Uterus (tissue), 4 donors: ENCODE results near the gene PPM1D. TPM values are rescaled to one million over a fixed set of nuclear protein-coding genes. Genes with fewer than 3 reads are reported as not detected.

Experiments
- DNase-seq, 2 donors: peaks; one replicate each; pipeline ENCODE4 v3.0.0-alpha.2; 2019 to 2020
- H3K27ac ChIP-seq, 2 donors: fragments of 200-600 bp; sonication (generic); 1 replicate in 1 of 2; 2 replicates in 1 of 2; pipeline ENCODE4 v1.5.1; 2016 to 2018
- H3K27me3 ChIP-seq, 2 donors: fragments of 200-600 bp; sonication (generic); one replicate each; pipeline ENCODE4 v1.5.1; 2018 to 2019; ENCODE audit warnings: control low read depth in 1 of 2
- H3K36me3 ChIP-seq, 2 donors: fragments of 200-600 bp; sonication (generic); one replicate each; pipeline ENCODE4 v1.5.1; 2019; ENCODE audit warnings: control low read depth in 1 of 2
- H3K4me1 ChIP-seq, 2 donors: fragments of 200-600 bp; sonication (generic); one replicate each; pipeline ENCODE4 v1.5.1; 2018 to 2019; ENCODE audit warnings: control low read depth in 1 of 2
- H3K4me3 ChIP-seq, 2 donors: fragments of 200-600 bp; sonication (generic); 1 replicate in 1 of 2; 2 replicates in 1 of 2; pipeline ENCODE4 v1.5.1; 2018 to 2019; ENCODE audit warnings: mild to moderate bottlenecking in 1 of 2
- H3K9me3 ChIP-seq, 2 donors: fragments of 200-600 bp; sonication (generic); one replicate each; pipeline ENCODE4 v1.5.1; 2019; ENCODE audit warnings: control low read depth in 1 of 2
- POLR2A ChIP-seq, 2 donors: fragments of 450-650 bp; IDR thresholded peaks; one replicate each; pipeline ENCODE4 v1.6.1; 2016; ENCODE audit warnings: antibody characterized with exemption in 2 of 2, mild to moderate bottlenecking in 1 of 2, moderate library complexity in 1 of 2
- intact Hi-C: fragments of 100-400 bp; cut with DNase I; formaldehyde crosslinking; loops from one replicate; pipeline ENCODE4 v1.15.1; 2023; ENCODE audit warnings: low total_unique reads
- total RNA-seq, 4 donors: library from RNA; depleted of rRNA in 3 of 4; stranded (reverse); fragments of >200 nt in 3 of 4; gene quantifications; one replicate each; pipeline versions ENCODE4 v1.1.0 to v1.2.4, GENCODE V29; 2014 to 2023
- TF ChIP-seq, protein P1 (sequence below), 4 experiments: fragments of 200-600 bp in 2 of 4; fragments of 450-650 bp in 2 of 4; sonication (generic) in 2 of 4; IDR thresholded peaks; one replicate each; pipeline ENCODE4 v1.5.1; 2016 to 2019; ENCODE audit warnings: antibody characterized with exemption in 4 of 4, mild to moderate bottlenecking in 2 of 4, moderate library complexity in 1 of 4
- donor health status: DM: yes; HTN: yes; CAD: no.

PPM1D gene
- total RNA-seq, 4 donors from 2014 or later, result 17.2 to 26.1 (median 20.2) TPM

- Histone ChIP-seq H3K4me1 (no peaks in the 10 kb centered on the region), H3K4me3 (no peak overlapping the region), H3K9me3 (no peaks in the 10 kb centered on the region), H3K27ac (no peak overlapping the region), H3K27me3 (no peaks in the 10 kb centered on the region), H3K36me3 (no peaks in the 10 kb centered on the region)
- no peak for DNase-seq
- TF ChIP-seq POLR2A (IDR thresholded peaks at IDR 0.05), result no peak
- TF ChIP-seq, protein P1, sequence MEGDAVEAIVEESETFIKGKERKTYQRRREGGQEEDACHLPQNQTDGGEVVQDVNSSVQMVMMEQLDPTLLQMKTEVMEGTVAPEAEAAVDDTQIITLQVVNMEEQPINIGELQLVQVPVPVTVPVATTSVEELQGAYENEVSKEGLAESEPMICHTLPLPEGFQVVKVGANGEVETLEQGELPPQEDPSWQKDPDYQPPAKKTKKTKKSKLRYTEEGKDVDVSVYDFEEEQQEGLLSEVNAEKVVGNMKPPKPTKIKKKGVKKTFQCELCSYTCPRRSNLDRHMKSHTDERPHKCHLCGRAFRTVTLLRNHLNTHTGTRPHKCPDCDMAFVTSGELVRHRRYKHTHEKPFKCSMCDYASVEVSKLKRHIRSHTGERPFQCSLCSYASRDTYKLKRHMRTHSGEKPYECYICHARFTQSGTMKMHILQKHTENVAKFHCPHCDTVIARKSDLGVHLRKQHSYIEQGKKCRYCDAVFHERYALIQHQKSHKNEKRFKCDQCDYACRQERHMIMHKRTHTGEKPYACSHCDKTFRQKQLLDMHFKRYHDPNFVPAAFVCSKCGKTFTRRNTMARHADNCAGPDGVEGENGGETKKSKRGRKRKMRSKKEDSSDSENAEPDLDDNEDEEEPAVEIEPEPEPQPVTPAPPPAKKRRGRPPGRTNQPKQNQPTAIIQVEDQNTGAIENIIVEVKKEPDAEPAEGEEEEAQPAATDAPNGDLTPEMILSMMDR (IDR thresholded peaks at IDR 0.05), result no peak
- intact Hi-C loops, result no loop called here
Observed at GRCh38 chr17:60559659-60559994, 40.4 kb upstream of the PPM1D start.

- Histone ChIP-seq H3K9me3 (no peaks in the 10 kb centered on the region), H3K27ac (no peak overlapping the region), H3K27me3 (no peaks in the 10 kb centered on the region), H3K4me1 (no peaks in the 10 kb centered on the region), H3K4me3 (no peak overlapping the region), H3K36me3 (no peaks in the 10 kb centered on the region)
- TF ChIP-seq POLR2A (IDR thresholded peaks at IDR 0.05), result no peak
- TF ChIP-seq, protein P1 (IDR thresholded peaks at IDR 0.05), result no peak
- DNase-seq, result no peak
- intact Hi-C loops, result no loop called here
Observed at GRCh38 chr17:60559995-60560859, 39.8 kb upstream of the PPM1D start.

GRCh38 chr17:60560860-60561257, 39.1 kb upstream of the PPM1D start:
- intact Hi-C loops, result no loop called here
- no peak for TF ChIP-seq POLR2A (IDR thresholded peaks at IDR 0.05)
- TF ChIP-seq, protein P1 (IDR thresholded peaks at IDR 0.05), result no peak
- no peak for DNase-seq

DNA sequence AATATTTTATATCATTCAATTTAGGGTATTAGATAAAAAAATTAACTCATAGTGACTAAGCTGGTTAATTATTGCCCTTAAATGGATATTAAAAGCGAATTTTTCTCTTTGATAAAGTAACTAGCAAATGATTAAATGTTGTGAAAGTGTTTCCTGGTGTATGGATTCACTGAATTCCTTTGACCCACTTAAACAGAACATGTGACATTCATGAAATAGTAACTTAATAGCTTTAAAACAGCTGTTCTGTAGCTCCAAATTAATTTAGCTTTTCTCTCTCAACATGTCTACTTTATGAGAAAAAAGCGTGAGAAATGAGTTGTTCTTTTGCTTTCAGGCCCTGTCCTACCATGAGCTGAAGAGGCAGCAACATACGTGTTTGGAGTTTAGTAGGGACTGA, 37.6 kb upstream of the PPM1D start:
- Histone ChIP-seq H3K27ac (no peak overlapping the region), H3K27me3 (no peaks in the 10 kb centered on the region), H3K4me3 (no peak overlapping the region), H3K4me1 (no peaks in the 10 kb centered on the region), H3K9me3 (no peaks in the 10 kb centered on the region), H3K36me3 (no peaks in the 10 kb centered on the region)
- DNase-seq, result no peak
- intact Hi-C loops, result no loop called here
- no peak for TF ChIP-seq POLR2A (IDR thresholded peaks at IDR 0.05)
- TF ChIP-seq, protein P1 (IDR thresholded peaks at IDR 0.05), result no peak

More at GRCh38 chr17:60560860-60561257, 39.1 kb upstream of the PPM1D start:
- H3K27me3 ChIP-seq, result no peaks in the 10 kb centered on the region
- no peak overlapping the region for H3K27ac ChIP-seq
- H3K4me3 ChIP-seq, result no peak overlapping the region
- H3K9me3 ChIP-seq, result no peaks in the 10 kb centered on the region
- H3K36me3 ChIP-seq, result no peaks in the 10 kb centered on the region
- no peaks in the 10 kb centered on the region for H3K4me1 ChIP-seq

DNA sequence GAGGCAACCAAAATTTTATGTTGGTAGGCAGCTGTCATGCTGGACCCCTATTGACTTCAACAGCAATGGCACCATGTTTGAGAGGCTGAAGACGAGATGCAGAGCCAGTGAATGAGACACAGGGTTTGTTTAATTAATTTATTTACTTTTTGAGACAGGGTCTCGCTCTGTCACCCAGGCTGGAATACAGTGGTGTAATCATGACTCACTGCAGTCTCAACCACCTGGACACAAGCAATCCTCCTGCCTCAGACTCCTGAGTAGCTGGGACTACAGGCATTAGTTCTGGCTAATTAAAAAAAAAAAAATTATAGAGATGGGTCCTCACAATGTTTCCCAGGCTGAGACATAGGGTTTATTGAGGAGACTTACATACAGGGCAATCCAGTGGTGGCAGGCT, 36.2 kb upstream of the PPM1D start:
- TF ChIP-seq POLR2A (IDR thresholded peaks at IDR 0.05), result no peak
- TF ChIP-seq, protein P1 (IDR thresholded peaks at IDR 0.05), result no peak
- H3K36me3 ChIP-seq, result no peaks in the 10 kb centered on the region
- H3K4me3 ChIP-seq, result no peak overlapping the region
- H3K4me1 ChIP-seq, result no peaks in the 10 kb centered on the region
- intact Hi-C loops, result no loop called here
- H3K27me3 ChIP-seq, result no peaks in the 10 kb centered on the region
- no peaks in the 10 kb centered on the region for H3K9me3 ChIP-seq
- H3K27ac ChIP-seq, result no peak overlapping the region
- no peak for DNase-seq
